NCI-H2029 treated with DMSO at 0.1 percent for 48 hours (cell line): ENCODE measurements around the gene NPSR1.
"Not testable (repeated sequence)": the region's sequence is repeated elsewhere in the genome, so short reads cannot be mapped to it uniquely, and the experiment has no call there.

Experiments used
- DNase-seq: peaks from one replicate; lab custom pipeline; 2025; lab: John Stamatoyannopoulos, UW

NPSR1 gene

GRCh38 chr7:34874329-34874728 is 216.3 kb downstream of the NPSR1 start:
- DNase-seq, result not testable (repeated sequence)

- no peak for DNase-seq
These were observed 217.5 kb downstream of the NPSR1 start for GRCh38 chr7:34875481-34875880.

GRCh38 chr7:34878944-34879735 is 221.1 kb downstream of the NPSR1 start:
- not testable (repeated sequence) for DNase-seq

GRCh38 chr7:34879871-34880270 is 221.9 kb downstream of the NPSR1 start:
- no peak for DNase-seq

- DNase-seq, result not testable (repeated sequence)
These were observed 225.8 kb downstream of the NPSR1 start for GRCh38 chr7:34883855-34884254.

- no peak for DNase-seq
These were observed 228.8 kb downstream of the NPSR1 start for GRCh38 chr7:34886856-34887255.

- DNase-seq, result no peak
These were observed 231.9 kb downstream of the NPSR1 start for GRCh38 chr7:34889951-34890350.

GRCh38 chr7:34895202-34895601 is 237.2 kb downstream of the NPSR1 start:
- DNase-seq, result no peak
